HepG2 (cell line): ENCODE measurements around the gene CKLF. TPM values are rescaled to one million over a fixed set of nuclear protein-coding genes. Genes with fewer than 3 reads are reported as not detected.

Experiments
- CTCF ChIP-seq: sonication (generic); formaldehyde crosslinking; IDR thresholded peaks from 2 replicates; pipeline ENCODE4 v1.5.0; 2020; ENCODE audit warnings: mild to moderate bottlenecking, missing genetic modification reagents, moderate library complexity
- DMAP1 ChIP-seq: IDR thresholded peaks from 2 replicates; pipeline ENCODE4 v1.6.1; 2016
- HNF1A ChIP-seq, 2 experiments: sonication (generic) in 1 of 2; formaldehyde crosslinking in 1 of 2; IDR thresholded peaks; 2 replicates each; pipeline versions ENCODE4 v1.4.0 to v1.6.1; 2016 to 2020; ENCODE audit warnings: borderline replicate concordance in 1 of 2, low read depth in 1 of 2, mild to moderate bottlenecking in 1 of 2, missing genetic modification reagents in 1 of 2
- KDM5A ChIP-seq: fragments of 200-600 bp; sonication (generic); IDR thresholded peaks from 2 replicates; pipeline ENCODE4 v1.7.0; 2018; ENCODE audit warnings: antibody characterized with exemption, mild to moderate bottlenecking, low read length, borderline replicate concordance
- TAF1 ChIP-seq: sonication (generic); formaldehyde crosslinking; IDR thresholded peaks from 2 replicates; pipeline ENCODE4 v1.4.0; 2020; ENCODE audit warnings: missing genetic modification reagents
- THRA ChIP-seq: sonication (generic); formaldehyde crosslinking; IDR thresholded peaks from 2 replicates; pipeline ENCODE4 v1.4.0; 2020; ENCODE audit warnings: missing genetic modification reagents, borderline replicate concordance
- ZHX2 ChIP-seq, 2 experiments: sonication (generic) in 1 of 2; formaldehyde crosslinking in 1 of 2; IDR thresholded peaks; 2 replicates each; pipeline versions ENCODE4 v1.6.1 to v1.9.0; 2014 to 2022; ENCODE audit warnings: antibody characterized with exemption in 1 of 2, borderline replicate concordance in 1 of 2, inconsistent platforms in 1 of 2, low read depth in 1 of 2, missing genetic modification reagents in 1 of 2
- ZNF232 ChIP-seq: sonication (generic); formaldehyde crosslinking; IDR thresholded peaks from 2 replicates; pipeline ENCODE4 v1.4.0; 2020; ENCODE audit warnings: missing genetic modification reagents, borderline replicate concordance
- ZNF639 ChIP-seq: conservative IDR thresholded peaks from 2 replicates; pipeline ENCODE4 v1.6.1; 2018; ENCODE audit warnings: missing genetic modification reagents
- ZNF749 ChIP-seq: sonication (generic); formaldehyde crosslinking; IDR thresholded peaks from 2 replicates; pipeline ENCODE4 v1.8.0; 2022; ENCODE audit warnings: mild to moderate bottlenecking, missing genetic modification reagents, moderate library complexity, borderline replicate concordance
- ZSCAN20 ChIP-seq: sonication (generic); formaldehyde crosslinking; IDR thresholded peaks from 2 replicates; pipeline ENCODE4 v1.4.0; 2020; ENCODE audit warnings: missing genetic modification reagents, mild to moderate bottlenecking, borderline replicate concordance
- polyA plus RNA-seq, 8 experiments: library from polyadenylated mRNA; depleted of rRNA in 3 of 8; stranded (reverse) in 7 of 8; unstranded in 1 of 8; fragments of >200 nt; fragmentation: Illumina TruSeq in 4 of 8; extraction: Trizol in 4 of 8; gene quantifications; 2 replicates each; pipeline versions ENCODE4 v1.2.1 to v1.2.3, GENCODE V29; 2011 to 2016; ENCODE audit warnings: low read depth in 4 of 8, missing spikeins in 1 of 8, mixed read lengths in 1 of 8; ENCODE audit not compliant: insufficient read depth in 1 of 8
- total RNA-seq, 5 experiments: library from RNA; depleted of rRNA; stranded (reverse); fragments of >200 nt; fragmentation: Illumina TruSeq; extraction: Trizol; gene quantifications; 2 replicates each; pipeline ENCODE4 v1.2.3, GENCODE V29; 2016; ENCODE audit warnings: low read depth in 1 of 5

Gene CKLF
- total and polyA plus RNA-seq, 2 of the 13 experiments (the other 11 are each of a cell fraction or from before 2014, with no cell fraction given): 120 to 167 TPM

GRCh38 chr16:66604376-66605176 is 52.2 kb downstream of the CKLF start, which contains the start of gene CMTM3 (continued):
- TF ChIP-seq ZHX2 (IDR thresholded peaks at IDR 0.05; ENCODE audit: low read depth) (no peak), ZHX2 (CRISPR knock-in tag; IDR thresholded peaks at IDR 0.05; ENCODE audit: borderline replicate concordance) (no peak), KDM5A (no peak; the same call in 1 of the 2 replicates), DMAP1 (CRISPR knock-in tag) (peak; percentile 7; the same call in 1 of the 2 replicates), TAF1 (peak; percentile 32; the same call in 1 of the 2 replicates), ZSCAN20 (CRISPR knock-in tag) (peak; percentile 69; the same call in 1 of the 2 replicates), THRA (0 out of 2 replicates have a peak, but pooled peaks have one; percentile 19), ZNF232 (CRISPR knock-in tag) (0 out of 2 replicates have a peak, but pooled peaks have one; percentile 23), CTCF (CRISPR knock-in tag) (peak; percentile 75), HNF1A (IDR thresholded peaks at IDR 0.05; ENCODE audit: low read depth) (no peak), HNF1A (CRISPR knock-in tag; IDR thresholded peaks at IDR 0.05; ENCODE audit: borderline replicate concordance) (0 out of 2 replicates have a peak, but pooled peaks have one; percentile 24), ZNF639 (CRISPR knock-in tag) (no peak), ZNF749 (CRISPR knock-in tag) (no peak)
